GM21381 (cell line): ENCODE measurements around the gene PLXNA4.

Experiments
- ATAC-seq: cut with Tn5 transposase; IDR thresholded peaks from one replicate; pipeline ENCODE4 v1.9.1; 2021; ENCODE audit warnings: mild to moderate bottlenecking, moderate library complexity; ENCODE audit not compliant: unreplicated experiment

PLXNA4 gene

GRCh38 chr7:132537456-132538145 lies 38.7 kb downstream of the PLXNA4 start:
- ATAC-seq, result no peak

- ATAC-seq, result no peak
Measured at GRCh38 chr7:132536654-132537395, 39.4 kb downstream of the PLXNA4 start.

GRCh38 chr7:132533916-132534315 lies 42.4 kb downstream of the PLXNA4 start:
- no peak for ATAC-seq

- ATAC-seq, result no peak
Measured at GRCh38 chr7:132532281-132532680, 44.0 kb downstream of the PLXNA4 start.

- ATAC-seq, result no peak
Measured at GRCh38 chr7:132531562-132531961, 44.7 kb downstream of the PLXNA4 start.

- ATAC-seq, result no peak
Measured at GRCh38 chr7:132528695-132529094, 47.6 kb downstream of the PLXNA4 start.

GRCh38 chr7:132527467-132528410 lies 48.5 kb downstream of the PLXNA4 start:
- no peak for ATAC-seq

- ATAC-seq, result no peak
Measured at GRCh38 chr7:132526111-132526740, 50.0 kb downstream of the PLXNA4 start.

GRCh38 chr7:132521423-132521822 lies 54.8 kb downstream of the PLXNA4 start:
- ATAC-seq, result no peak

GRCh38 chr7:132520591-132521280 lies 55.5 kb downstream of the PLXNA4 start:
- ATAC-seq, result no peak

GRCh38 chr7:132519936-132520335 lies 56.3 kb downstream of the PLXNA4 start:
- ATAC-seq, result no peak

GRCh38 chr7:132518839-132519173 lies 57.5 kb downstream of the PLXNA4 start:
- ATAC-seq, result no peak

- no peak for ATAC-seq
Measured at GRCh38 chr7:132518102-132518838, 58.0 kb downstream of the PLXNA4 start.

- no peak for ATAC-seq
Measured at GRCh38 chr7:132516042-132516840, 60.0 kb downstream of the PLXNA4 start.

GRCh38 chr7:132515181-132515580 lies 61.1 kb downstream of the PLXNA4 start:
- ATAC-seq, result no peak

- ATAC-seq, result no peak
Measured at GRCh38 chr7:132514430-132514829, 61.8 kb downstream of the PLXNA4 start.

- no peak for ATAC-seq
Measured at GRCh38 chr7:132511921-132512320, 64.3 kb downstream of the PLXNA4 start.

GRCh38 chr7:132511387-132511786 lies 64.9 kb downstream of the PLXNA4 start:
- ATAC-seq, result no peak

- ATAC-seq, result no peak
Measured at GRCh38 chr7:132509643-132510042, 66.6 kb downstream of the PLXNA4 start.
